ENCODE results near the gene LDAH. TPM values are rescaled to one million over a fixed set of nuclear protein-coding genes. Genes with fewer than 3 reads are reported as not detected.

Gene LDAH
- total and polyA plus RNA-seq, 2 experiments from 2014 or later: 12.1 to 37.5 TPM

DNA sequence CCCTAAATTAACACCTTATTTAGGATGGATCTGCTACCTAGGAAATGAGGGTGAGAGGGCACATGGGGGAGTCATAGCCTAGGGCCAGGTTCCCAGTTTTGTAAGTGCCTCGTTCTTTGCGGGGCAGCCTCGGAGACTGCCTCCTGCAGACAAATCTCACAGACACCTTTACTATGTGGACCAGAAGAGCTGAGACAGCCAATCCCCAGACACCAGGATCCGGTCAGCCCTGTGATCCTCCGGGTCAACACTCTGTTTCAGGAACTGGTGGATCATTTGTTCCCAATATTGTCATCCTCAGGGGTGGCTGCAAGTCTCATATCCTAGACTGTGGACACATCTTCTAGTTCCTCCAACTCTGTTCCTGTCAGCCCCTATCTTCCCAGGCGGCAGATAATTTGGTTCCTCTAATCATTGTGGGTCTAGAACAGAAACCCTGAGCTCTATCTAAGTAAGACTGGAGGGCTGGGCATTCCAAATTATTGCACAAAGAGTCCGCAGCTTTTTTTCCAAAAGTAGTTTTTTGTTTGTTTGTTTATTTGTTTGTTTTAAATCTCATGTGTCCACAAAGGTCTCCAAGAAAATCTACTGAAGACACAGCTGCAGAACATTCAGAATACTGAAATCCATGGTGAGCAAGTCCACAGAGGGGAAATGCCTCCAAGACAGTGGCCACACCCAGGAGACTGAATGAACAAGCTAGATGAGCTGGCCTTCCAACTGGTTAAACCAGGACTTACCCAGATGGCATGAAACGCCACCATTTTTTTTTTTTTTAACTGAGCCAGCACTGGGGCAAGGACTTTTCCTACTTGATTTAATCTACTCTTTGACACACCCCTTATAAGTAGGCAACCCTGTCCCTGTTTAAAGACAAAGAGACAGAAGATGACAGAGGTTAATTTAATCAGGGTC, 162.1 kb downstream of the LDAH start:
- no peak overlapping the region for H3K4me3 Mint-ChIP-seq
- Histone ChIP-seq H3K4me1 (ENCODE audit: insufficient read depth) (peaks cover 27% of the 10 kb centered on the region), H3K27ac (ENCODE audit: low read depth) (no peak overlapping the region), H3K4me2 (no peak overlapping the region), H3F3A (replicated peaks; ENCODE audit: low read depth) (no peaks in the 10 kb centered on the region), H4K20me1 (replicated peaks; ENCODE audit: insufficient read depth) (no peaks in the 10 kb centered on the region), H3K79me2 (replicated peaks; ENCODE audit: insufficient read depth) (no peaks in the 10 kb centered on the region), H3K9me2 (ENCODE audit: insufficient read depth) (no peaks in the 10 kb centered on the region), H3K27me3 (ENCODE audit: insufficient read depth) (peaks cover 42% of the 10 kb centered on the region), H3K4me3 (no peak overlapping the region), H2AFZ (no peak overlapping the region), H3K36me3 (ENCODE audit: insufficient read depth) (no peaks in the 10 kb centered on the region)
- DNase-seq (ENCODE audit: low spot score) (no peak), ATAC-seq (no peak)
- H3K27ac Mint-ChIP-seq: no peak overlapping the region
- H3K36me3 Mint-ChIP-seq (ENCODE audit: low read depth): no peaks in the 10 kb centered on the region
- H3K9me3 Mint-ChIP-seq: no peaks in the 10 kb centered on the region
- no peak for TF ChIP-seq ZNF114 (CRISPR knock-in tag; IDR thresholded peaks at IDR 0.05)
- no peak for TF ChIP-seq EZH2phosphoT487 (IDR thresholded peaks at IDR 0.05; ENCODE audit: unreplicated experiment)
- no peak for TF ChIP-seq NANOG (IDR thresholded peaks at IDR 0.05; ENCODE audit: borderline replicate concordance)
- peaks cover 25% of the 10 kb centered on the region for H3K4me1 Mint-ChIP-seq
- peaks cover 40% of the 10 kb centered on the region for H3K27me3 Mint-ChIP-seq (ENCODE audit: insufficient read depth, low read depth, poor library complexity)

DNA sequence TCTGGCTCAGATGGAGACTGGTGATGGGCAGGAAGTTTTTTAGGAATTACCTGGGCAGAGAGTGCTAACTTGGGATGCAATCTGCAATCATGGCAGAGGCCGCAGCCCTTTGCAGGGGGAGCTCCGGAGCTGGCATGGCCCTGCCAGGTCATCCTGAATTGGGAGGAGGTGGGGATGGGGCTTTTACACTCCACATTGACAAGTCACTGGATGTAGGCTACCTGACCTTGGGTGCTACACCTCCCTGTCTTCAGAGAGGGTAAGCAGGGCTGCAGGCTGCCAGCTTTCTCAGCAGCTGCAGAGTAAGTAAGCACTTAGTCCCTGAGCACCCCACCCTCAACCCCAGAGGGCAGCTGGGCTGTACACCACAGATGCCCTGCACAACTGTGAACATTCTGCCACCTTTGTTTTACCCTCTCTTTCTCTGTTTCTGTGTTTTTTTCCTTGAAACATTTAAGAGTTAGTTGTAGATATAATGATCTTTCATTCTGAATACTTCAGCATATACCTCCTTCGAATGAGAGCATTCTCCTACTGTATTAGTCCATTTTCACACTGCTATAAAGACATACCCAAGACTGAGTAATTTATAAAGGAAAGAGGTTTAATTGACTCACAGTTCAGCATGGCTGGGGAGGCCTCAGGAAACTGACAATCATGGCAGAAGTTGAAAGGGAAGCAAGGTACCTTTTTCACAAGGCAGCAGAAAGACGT, 165.2 kb downstream of the LDAH start:
- no peaks in the 10 kb centered on the region for H3K79me2 ChIP-seq (replicated peaks; ENCODE audit: insufficient read depth)
- peaks cover 9% of the 10 kb centered on the region for H3K27me3 Mint-ChIP-seq (ENCODE audit: insufficient read depth, low read depth, poor library complexity)
- ATAC-seq (peak; percentile 18), DNase-seq (ENCODE audit: low spot score) (peak; percentile 50)
- H3F3A ChIP-seq (replicated peaks; ENCODE audit: low read depth): no peaks in the 10 kb centered on the region
- peaks cover 11% of the 10 kb centered on the region for H3K27me3 ChIP-seq (ENCODE audit: insufficient read depth)
- no peak overlapping the region for H2AFZ ChIP-seq
- H3K9me2 ChIP-seq (ENCODE audit: insufficient read depth): no peaks in the 10 kb centered on the region
- H3K36me3 Mint-ChIP-seq (ENCODE audit: low read depth): no peaks in the 10 kb centered on the region
- no peak overlapping the region for H3K4me3 ChIP-seq
- no peak overlapping the region for H3K27ac ChIP-seq (ENCODE audit: low read depth)
- H3K36me3 ChIP-seq (ENCODE audit: insufficient read depth): no peaks in the 10 kb centered on the region
- TF ChIP-seq EZH2 (IDR thresholded peaks at IDR 0.05; ENCODE audit: low read depth, unreplicated experiment) (no peak), POLR2AphosphoS5 (IDR thresholded peaks at IDR 0.05; ENCODE audit: low read depth) (no peak), ZNF331 (CRISPR knock-in tag; IDR thresholded peaks at IDR 0.05; ENCODE audit: low read depth) (no peak)
- TF ChIP-seq, protein P1, sequence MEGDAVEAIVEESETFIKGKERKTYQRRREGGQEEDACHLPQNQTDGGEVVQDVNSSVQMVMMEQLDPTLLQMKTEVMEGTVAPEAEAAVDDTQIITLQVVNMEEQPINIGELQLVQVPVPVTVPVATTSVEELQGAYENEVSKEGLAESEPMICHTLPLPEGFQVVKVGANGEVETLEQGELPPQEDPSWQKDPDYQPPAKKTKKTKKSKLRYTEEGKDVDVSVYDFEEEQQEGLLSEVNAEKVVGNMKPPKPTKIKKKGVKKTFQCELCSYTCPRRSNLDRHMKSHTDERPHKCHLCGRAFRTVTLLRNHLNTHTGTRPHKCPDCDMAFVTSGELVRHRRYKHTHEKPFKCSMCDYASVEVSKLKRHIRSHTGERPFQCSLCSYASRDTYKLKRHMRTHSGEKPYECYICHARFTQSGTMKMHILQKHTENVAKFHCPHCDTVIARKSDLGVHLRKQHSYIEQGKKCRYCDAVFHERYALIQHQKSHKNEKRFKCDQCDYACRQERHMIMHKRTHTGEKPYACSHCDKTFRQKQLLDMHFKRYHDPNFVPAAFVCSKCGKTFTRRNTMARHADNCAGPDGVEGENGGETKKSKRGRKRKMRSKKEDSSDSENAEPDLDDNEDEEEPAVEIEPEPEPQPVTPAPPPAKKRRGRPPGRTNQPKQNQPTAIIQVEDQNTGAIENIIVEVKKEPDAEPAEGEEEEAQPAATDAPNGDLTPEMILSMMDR (conservative IDR thresholded peaks at IDR 0.05; ENCODE audit: low read depth in 2 of 2): 0 out of 4 replicates have a peak, but pooled peaks of 1 of the 2 experiments have one; percentile 6
- TF ChIP-seq, protein P2, sequence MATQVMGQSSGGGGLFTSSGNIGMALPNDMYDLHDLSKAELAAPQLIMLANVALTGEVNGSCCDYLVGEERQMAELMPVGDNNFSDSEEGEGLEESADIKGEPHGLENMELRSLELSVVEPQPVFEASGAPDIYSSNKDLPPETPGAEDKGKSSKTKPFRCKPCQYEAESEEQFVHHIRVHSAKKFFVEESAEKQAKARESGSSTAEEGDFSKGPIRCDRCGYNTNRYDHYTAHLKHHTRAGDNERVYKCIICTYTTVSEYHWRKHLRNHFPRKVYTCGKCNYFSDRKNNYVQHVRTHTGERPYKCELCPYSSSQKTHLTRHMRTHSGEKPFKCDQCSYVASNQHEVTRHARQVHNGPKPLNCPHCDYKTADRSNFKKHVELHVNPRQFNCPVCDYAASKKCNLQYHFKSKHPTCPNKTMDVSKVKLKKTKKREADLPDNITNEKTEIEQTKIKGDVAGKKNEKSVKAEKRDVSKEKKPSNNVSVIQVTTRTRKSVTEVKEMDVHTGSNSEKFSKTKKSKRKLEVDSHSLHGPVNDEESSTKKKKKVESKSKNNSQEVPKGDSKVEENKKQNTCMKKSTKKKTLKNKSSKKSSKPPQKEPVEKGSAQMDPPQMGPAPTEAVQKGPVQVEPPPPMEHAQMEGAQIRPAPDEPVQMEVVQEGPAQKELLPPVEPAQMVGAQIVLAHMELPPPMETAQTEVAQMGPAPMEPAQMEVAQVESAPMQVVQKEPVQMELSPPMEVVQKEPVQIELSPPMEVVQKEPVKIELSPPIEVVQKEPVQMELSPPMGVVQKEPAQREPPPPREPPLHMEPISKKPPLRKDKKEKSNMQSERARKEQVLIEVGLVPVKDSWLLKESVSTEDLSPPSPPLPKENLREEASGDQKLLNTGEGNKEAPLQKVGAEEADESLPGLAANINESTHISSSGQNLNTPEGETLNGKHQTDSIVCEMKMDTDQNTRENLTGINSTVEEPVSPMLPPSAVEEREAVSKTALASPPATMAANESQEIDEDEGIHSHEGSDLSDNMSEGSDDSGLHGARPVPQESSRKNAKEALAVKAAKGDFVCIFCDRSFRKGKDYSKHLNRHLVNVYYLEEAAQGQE (IDR thresholded peaks at IDR 0.05; ENCODE audit: unreplicated experiment): no peak
- H3K9me3 Mint-ChIP-seq: no peaks in the 10 kb centered on the region
- H4K20me1 ChIP-seq (replicated peaks; ENCODE audit: insufficient read depth): no peaks in the 10 kb centered on the region
- H3K27ac Mint-ChIP-seq: no peak overlapping the region
- peaks cover 7% of the 10 kb centered on the region for H3K4me1 Mint-ChIP-seq
- H3K4me1 ChIP-seq (ENCODE audit: insufficient read depth): peaks cover 8% of the 10 kb centered on the region
- H3K4me2 ChIP-seq: no peak overlapping the region
- no peak overlapping the region for H3K4me3 Mint-ChIP-seq

All from GM23338 (cell line).